Fibroblast of the aortic adventitia (primary cell): ENCODE measurements around the gene GLTPD2. TPM values are rescaled to one million over a fixed set of nuclear protein-coding genes. Genes with fewer than 3 reads are reported as not detected.

Source experiments
- DNase-seq: peaks from one replicate; pipeline ENCODE4 v3.0.0-alpha.2; 2010; ENCODE audit warnings: low read depth
- H3K4me3 ChIP-seq: 2 replicates; pipeline ENCODE4 v1.5.1; 2011; ENCODE audit warnings: low read depth, mild to moderate bottlenecking, control low read depth, low read length, moderate library complexity
- CTCF ChIP-seq: IDR thresholded peaks from 2 replicates; pipeline ENCODE4 v1.5.1; 2011; ENCODE audit warnings: mild to moderate bottlenecking, low read length, control low read depth, inconsistent platforms; ENCODE audit not compliant: insufficient read depth
- total RNA-seq: library from RNA; depleted of rRNA; stranded (reverse); fragments of >200 nt; gene quantifications from 2 replicates; pipeline ENCODE4 v1.2.3, GENCODE V29; 2012; ENCODE audit warnings: low replicate concordance

The GLTPD2 gene
- total RNA-seq, 1 donor, result not detected

GRCh38 chr17:4751932-4752331, 36.8 kb upstream of the GLTPD2 start:
- no peak for TF ChIP-seq CTCF

DNA sequence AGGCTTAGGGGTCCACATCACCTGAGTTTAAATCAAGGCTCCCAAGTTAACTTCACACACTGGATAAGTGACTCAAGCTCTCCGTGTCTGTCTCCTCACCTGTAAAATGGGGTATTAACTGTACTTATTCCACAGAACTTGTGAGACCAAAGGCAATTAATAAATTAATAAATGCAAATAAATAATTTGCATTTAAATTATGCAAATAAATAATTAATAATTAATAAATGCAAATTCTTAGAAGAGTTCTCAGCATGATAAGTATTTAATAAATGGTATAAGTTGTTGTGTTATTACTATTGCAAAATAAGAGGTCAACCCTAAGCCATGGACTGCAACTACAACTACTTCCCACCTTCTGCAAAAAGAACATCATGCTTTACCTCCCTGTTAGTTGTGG, 35.4 kb upstream of the GLTPD2 start:
- no peak for DNase-seq
- no peak overlapping the region for H3K4me3 ChIP-seq
- no peak for TF ChIP-seq CTCF

More at GRCh38 chr17:4751932-4752331, 36.8 kb upstream of the GLTPD2 start:
- peak; percentile 14 for DNase-seq
- H3K4me3 ChIP-seq, result no peak overlapping the region

DNA sequence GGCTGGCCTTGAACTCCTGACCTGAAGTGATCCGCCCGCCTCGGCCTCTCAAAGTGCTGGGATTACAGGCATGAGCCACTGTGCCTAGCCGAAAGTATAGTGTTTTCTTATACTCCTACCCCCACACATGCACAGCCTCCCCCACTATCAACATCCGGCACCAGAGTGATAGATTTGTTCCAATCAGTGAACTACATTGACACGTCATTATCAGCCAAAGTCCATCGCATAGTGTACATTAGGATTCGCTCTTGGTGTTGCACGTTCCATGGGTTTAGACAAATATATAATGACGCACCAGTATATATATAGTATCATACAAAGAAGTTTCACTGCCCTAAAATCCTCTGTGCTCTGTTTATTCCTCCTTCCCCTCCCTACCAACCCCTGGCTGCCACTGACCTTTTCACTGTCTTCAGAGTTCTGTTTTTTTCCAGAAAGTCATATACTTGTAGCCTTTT, 29.0 kb upstream of the GLTPD2 start:
- no peak overlapping the region for H3K4me3 ChIP-seq
- no peak for DNase-seq
- no peak for TF ChIP-seq CTCF

- no peak for DNase-seq
- no peak for TF ChIP-seq CTCF
- H3K4me3 ChIP-seq, result no peak overlapping the region
Observed at GRCh38 chr17:4764595-4764994, 24.2 kb upstream of the GLTPD2 start.

DNA sequence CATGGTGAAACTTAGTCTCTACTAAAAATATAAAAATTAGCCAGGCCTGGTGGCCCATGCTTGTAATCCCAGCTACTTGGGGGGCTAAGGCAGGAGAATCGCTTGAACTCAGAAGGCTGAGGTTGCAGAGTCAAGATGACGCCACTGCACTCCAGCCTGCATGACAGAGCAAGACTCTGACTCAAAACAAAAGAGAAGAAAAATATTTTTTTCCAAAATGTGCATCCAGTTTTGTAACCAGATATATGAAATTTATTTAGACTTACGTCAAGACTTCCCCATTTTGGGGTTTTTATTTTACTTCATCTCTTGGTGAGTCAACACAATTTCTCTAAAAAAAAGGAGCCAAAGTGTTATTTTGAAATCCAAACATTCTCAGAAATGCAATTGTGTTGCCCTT, 22.6 kb upstream of the GLTPD2 start:
- no peak for DNase-seq
- no peak overlapping the region for H3K4me3 ChIP-seq
- TF ChIP-seq CTCF, result no peak

- no peak for DNase-seq
- no peak for TF ChIP-seq CTCF
- H3K4me3 ChIP-seq, result no peak overlapping the region
Observed at GRCh38 chr17:4766723-4767122, 22.0 kb upstream of the GLTPD2 start.

- TF ChIP-seq CTCF, result no peak
- no peak for DNase-seq
Observed at GRCh38 chr17:4768298-4768697, 20.5 kb upstream of the GLTPD2 start.

More at GRCh38 chr17:4768298-4768697, 20.5 kb upstream of the GLTPD2 start:
- no peak overlapping the region for H3K4me3 ChIP-seq
